ENCODE results near the gene ZDHHC20. TPM values are rescaled to one million over a fixed set of nuclear protein-coding genes. Genes with fewer than 3 reads are reported as not detected.

The ZDHHC20 gene
- total RNA-seq, 2 donors from 2014 or later: 85.2 to 94.1 TPM

- DNase-seq: no peak
- no peaks in the 10 kb centered on the region for H3K9me3 ChIP-seq (ENCODE audit: control insufficient read depth, low read length)
- peaks cover 4% of the 10 kb centered on the region for H3K27me3 Mint-ChIP-seq (ENCODE audit: insufficient read depth)
- no peak overlapping the region for H3K4me3 ChIP-seq (ENCODE audit: low read length)
- H3K27ac ChIP-seq (ENCODE audit: low read depth, low read length): no peak overlapping the region
- no peaks in the 10 kb centered on the region for H3K9me3 Mint-ChIP-seq
- H3K36me3 ChIP-seq (ENCODE audit: control insufficient read depth, insufficient read depth, low read length): no peaks in the 10 kb centered on the region
- H3K9ac ChIP-seq (ENCODE audit: extremely low read depth, low read length, poor library complexity, severe bottlenecking): no peak overlapping the region
- H3K4me3 Mint-ChIP-seq: no peak overlapping the region
- H3K27me3 ChIP-seq (ENCODE audit: control insufficient read depth, insufficient read depth, low read length, poor library complexity, severe bottlenecking): no peaks in the 10 kb centered on the region
- peak; percentile 86 for TF ChIP-seq CTCF (conservative IDR thresholded peaks at IDR 0.05)
- no peaks in the 10 kb centered on the region for H3K4me1 ChIP-seq (ENCODE audit: control insufficient read depth, insufficient read depth, low read length)
- H3K36me3 Mint-ChIP-seq (ENCODE audit: low read depth): no peaks in the 10 kb centered on the region
- 50 to 52% methylated on average over 7 to 8 of the region's 8 CpGs for WGBS, 2 experiments (ENCODE audit: insufficient coverage in 1 of 2, insufficient read length in 1 of 2)
- no peak overlapping the region for H3K27ac Mint-ChIP-seq
- H3K4me1 Mint-ChIP-seq: peaks cover 2% of the 10 kb centered on the region
These were observed 20.0 kb upstream of the ZDHHC20 start for GRCh38 chr13:21478881-21479808.

- H3K36me3 Mint-ChIP-seq (ENCODE audit: low read depth): no peaks in the 10 kb centered on the region
- Histone ChIP-seq H3K9ac (ENCODE audit: extremely low read depth, low read length, poor library complexity, severe bottlenecking) (no peak overlapping the region), H3K9me3 (ENCODE audit: control insufficient read depth, low read length) (no peaks in the 10 kb centered on the region), H3K27me3 (ENCODE audit: control insufficient read depth, insufficient read depth, low read length, poor library complexity, severe bottlenecking) (no peaks in the 10 kb centered on the region), H3K4me1 (ENCODE audit: control insufficient read depth, insufficient read depth, low read length) (no peaks in the 10 kb centered on the region), H3K27ac (ENCODE audit: low read depth, low read length) (no peak overlapping the region), H3K4me3 (ENCODE audit: low read length) (no peak overlapping the region), H3K36me3 (ENCODE audit: control insufficient read depth, insufficient read depth, low read length) (no peaks in the 10 kb centered on the region)
- H3K4me1 Mint-ChIP-seq: peaks cover 2% of the 10 kb centered on the region
- H3K9me3 Mint-ChIP-seq: no peaks in the 10 kb centered on the region
- DNase-seq: peak; percentile 97
- H3K4me3 Mint-ChIP-seq: peak overlapping the region; percentile 46
- H3K27me3 Mint-ChIP-seq (ENCODE audit: insufficient read depth): peaks cover 2% of the 10 kb centered on the region
- peak overlapping the region; percentile 52 for H3K27ac Mint-ChIP-seq
- 35% methylated on average over 18 of the region's 18 CpGs; no CpG with 5 or more reads in 1 of the 2 experiments for WGBS, 2 experiments (ENCODE audit: insufficient coverage in 1 of 2, insufficient read length in 1 of 2)
- peak; percentile 98 for TF ChIP-seq CTCF (conservative IDR thresholded peaks at IDR 0.05)
These were observed 17.9 kb upstream of the ZDHHC20 start for GRCh38 chr13:21476893-21477472.

GRCh38 chr13:21475115-21475514 is 16.0 kb upstream of the ZDHHC20 start:
- no peak overlapping the region for H3K9ac ChIP-seq (ENCODE audit: extremely low read depth, low read length, poor library complexity, severe bottlenecking)
- no peak overlapping the region for H3K4me3 Mint-ChIP-seq
- peaks cover 15% of the 10 kb centered on the region for H3K9me3 ChIP-seq (ENCODE audit: control insufficient read depth, low read length)
- H3K4me1 Mint-ChIP-seq: peaks cover 2% of the 10 kb centered on the region
- 77 to 90% methylated on average over 5 to 6 of the region's 6 CpGs for WGBS, 2 experiments (ENCODE audit: insufficient coverage in 1 of 2, insufficient read length in 1 of 2)
- no peak for DNase-seq
- no peaks in the 10 kb centered on the region for H3K36me3 Mint-ChIP-seq (ENCODE audit: low read depth)
- no peaks in the 10 kb centered on the region for H3K4me1 ChIP-seq (ENCODE audit: control insufficient read depth, insufficient read depth, low read length)
- H3K4me3 ChIP-seq (ENCODE audit: low read length): no peak overlapping the region
- no peak overlapping the region for H3K27ac ChIP-seq (ENCODE audit: low read depth, low read length)
- H3K27ac Mint-ChIP-seq: no peak overlapping the region
- no peak for TF ChIP-seq CTCF (conservative IDR thresholded peaks at IDR 0.05)
- H3K27me3 Mint-ChIP-seq (ENCODE audit: insufficient read depth): no peaks in the 10 kb centered on the region
- no peaks in the 10 kb centered on the region for H3K27me3 ChIP-seq (ENCODE audit: control insufficient read depth, insufficient read depth, low read length, poor library complexity, severe bottlenecking)
- no peaks in the 10 kb centered on the region for H3K36me3 ChIP-seq (ENCODE audit: control insufficient read depth, insufficient read depth, low read length)
- H3K9me3 Mint-ChIP-seq: peaks cover 10% of the 10 kb centered on the region

All from endodermal cell (in vitro differentiated cells).